Measurements from ENCODE around the gene IRX5.

IRX5 gene

GRCh38 chr16:54974367-54974766 is 43.7 kb downstream of the IRX5 start:
- TF ChIP-seq CTCF (IDR thresholded peaks at IDR 0.05), result no peak

- no peak for TF ChIP-seq CTCF (IDR thresholded peaks at IDR 0.05)
Observed at GRCh38 chr16:54976651-54977200, 46.1 kb downstream of the IRX5 start.

GRCh38 chr16:54977211-54977610 is 46.5 kb downstream of the IRX5 start:
- no peak for TF ChIP-seq CTCF (IDR thresholded peaks at IDR 0.05)

- no peak for TF ChIP-seq CTCF (IDR thresholded peaks at IDR 0.05)
Observed at GRCh38 chr16:54980821-54981220, 50.2 kb downstream of the IRX5 start.
